Measurements from ENCODE around the gene SNUPN. TPM values are rescaled to one million over a fixed set of nuclear protein-coding genes. Genes with fewer than 3 reads are reported as not detected.

Gene SNUPN
- 31.1 and 36.6 TPM in 2 replicates for polyA plus RNA-seq (2011; rRNA removed)
- polyA minus RNA-seq (2011; rRNA and poly(A)+ RNA removed): 20.2 and 23.6 TPM in 2 replicates

- no peak for TF ChIP-seq CTCF (IDR thresholded peaks at IDR 0.05; ENCODE audit: low read depth, low read length)
- no peak for DNase-seq (ENCODE audit: low read depth, low spot score)
- H3K27ac ChIP-seq (ENCODE audit: low read depth, low read length): peak within 1 kb of the TSS; percentile 97
- ChIA-PET CTCF (interaction anchor here (0.9 to 1.2 kb wide), 2 partner anchors 11 to 22 kb away, joined by 3 to 4 read pairs; partner anchors contain the start of gene SNX33), POLR2A (interaction anchor here (0.6 to 1.5 kb wide), 11 partner anchors 10 to 325 kb away, joined by 3 to 14 read pairs (median 4); partner anchors contain the start of genes IMP3, PTPN9 and SNX33)
- H3K27me3 ChIP-seq (ENCODE audit: control insufficient read depth, insufficient read depth, low read length): no peaks in the 10 kb centered on the region
- H3K4me3 ChIP-seq (ENCODE audit: low read depth, low read length): peak within 1 kb of the TSS; percentile 88
- no peaks in the 10 kb centered on the region; the same call in 1 of the 2 replicates for H3K9me3 ChIP-seq (ENCODE audit: control insufficient read depth, insufficient read depth, low read length)
These were observed at the start of gene SNUPN for GRCh38 chr15:75625542-75626347. TSS of gene SNUPN (minus strand) at chr15:75625725. CDS start at chr15:75621051, 4,674 bp downstream.

- H3K9me3 ChIP-seq (ENCODE audit: control insufficient read depth, insufficient read depth, low read length): no peaks in the 10 kb centered on the region; the same call in 1 of the 2 replicates
- no peaks in the 10 kb centered on the region for H3K27me3 ChIP-seq (ENCODE audit: control insufficient read depth, insufficient read depth, low read length)
- peak overlapping the region; percentile 87 for H3K27ac ChIP-seq (ENCODE audit: low read depth, low read length)
- TF ChIP-seq CTCF (IDR thresholded peaks at IDR 0.05; ENCODE audit: low read depth, low read length): no peak
- no peak overlapping the region for H3K4me3 ChIP-seq (ENCODE audit: low read depth, low read length)
- POLR2A ChIA-PET: interaction anchor here (1.4 to 3.3 kb wide), 3 partner anchors 27 to 49 kb away, joined by 8 to 31 read pairs (median 26); partner anchors contain the start of genes IMP3, SNUPN and SNX33
- CTCF ChIA-PET: interaction anchor here (1.7 kb wide), 1 partner anchor 307 kb away, joined by 4 read pairs; the partner anchor contains the start of gene MAN2C1
- DNase-seq (ENCODE audit: low read depth, low spot score): no peak
These were observed 48.8 kb upstream of the SNUPN start for GRCh38 chr15:75674366-75674765.

GRCh38 chr15:75673426-75674235, 48.1 kb upstream of the SNUPN start:
- no peak overlapping the region for H3K4me3 ChIP-seq (ENCODE audit: low read depth, low read length)
- POLR2A ChIA-PET: interaction anchor here (1.0 to 3.3 kb wide), 7 partner anchors 12 to 94 kb away, joined by 5 to 32 read pairs (median 8); partner anchors contain the start of genes IMP3, PTPN9, SNUPN and SNX33
- DNase-seq (ENCODE audit: low read depth, low spot score): no peak

More at GRCh38 chr15:75673426-75674235, 48.1 kb upstream of the SNUPN start:
- Histone ChIP-seq H3K27ac (ENCODE audit: low read depth, low read length) (peak overlapping the region; percentile 87), H3K27me3 (ENCODE audit: control insufficient read depth, insufficient read depth, low read length) (no peaks in the 10 kb centered on the region), H3K9me3 (ENCODE audit: control insufficient read depth, insufficient read depth, low read length) (no peaks in the 10 kb centered on the region; the same call in 1 of the 2 replicates)
- CTCF ChIA-PET: interaction anchor here (1.0 to 1.7 kb wide), 7 partner anchors 13 to 772 kb away, joined by 3 to 6 read pairs (median 4); partner anchors contain the start of genes MAN2C1 and SNX33
- TF ChIP-seq CTCF (IDR thresholded peaks at IDR 0.05; ENCODE audit: low read depth, low read length): no peak
